Suppressor macrophage (primary cell): ENCODE data around the gene CYP2A7.
"Not testable (repeated sequence)": the region's sequence is repeated elsewhere in the genome, so short reads cannot be mapped to it uniquely, and the experiment has no call there.

Source experiments
- DNase-seq, 4 experiments: peaks; one replicate each; pipeline ENCODE4 v3.0.0-alpha.2; 2020 to 2022
- total RNA-seq, 17 experiments: gene quantifications; one replicate each; lab custom pipeline; 2026; ENCODE audit warnings: mixed read lengths in 6 of 17, inconsistent platforms in 3 of 17; lab: John Stamatoyannopoulos, UW

Gene CYP2A7
- total RNA-seq = 0 to 0.99 (median 0) reads per million in 17 experiments

- not testable (repeated sequence) for DNase-seq
Measured at GRCh38 chr19:40882062-40882461, at the start of gene CYP2A7. Gene CYP2A7, minus strand, starts transcription at chr19:40882231. Its CDS starts 21 bp downstream, at chr19:40882210.

DNA sequence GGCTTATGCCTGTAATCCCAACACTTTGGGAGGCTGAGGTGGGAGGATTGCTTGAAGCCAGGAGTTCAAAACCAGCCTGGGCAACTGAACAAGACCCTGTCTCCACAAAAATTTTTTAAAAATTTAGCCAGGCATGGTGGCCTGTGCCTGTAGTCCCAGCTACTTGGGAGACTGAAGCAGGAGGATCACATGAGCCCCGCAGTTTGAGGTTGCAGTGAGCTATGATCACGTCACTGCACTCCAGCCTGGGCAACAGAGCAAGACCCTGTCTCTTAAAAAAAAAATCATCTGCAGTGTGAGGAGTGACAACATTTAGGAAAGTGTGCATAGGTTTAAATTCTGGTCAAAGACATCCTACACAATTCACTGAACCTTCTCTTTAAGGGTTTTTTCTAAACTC is 48.8 kb upstream of the CYP2A7 start:
- DNase-seq = not testable (repeated sequence)

GRCh38 chr19:40929942-40930341 is 47.9 kb upstream of the CYP2A7 start:
- not testable (repeated sequence) for DNase-seq

GRCh38 chr19:40928850-40929249 is 46.8 kb upstream of the CYP2A7 start:
- DNase-seq = no peak

DNA sequence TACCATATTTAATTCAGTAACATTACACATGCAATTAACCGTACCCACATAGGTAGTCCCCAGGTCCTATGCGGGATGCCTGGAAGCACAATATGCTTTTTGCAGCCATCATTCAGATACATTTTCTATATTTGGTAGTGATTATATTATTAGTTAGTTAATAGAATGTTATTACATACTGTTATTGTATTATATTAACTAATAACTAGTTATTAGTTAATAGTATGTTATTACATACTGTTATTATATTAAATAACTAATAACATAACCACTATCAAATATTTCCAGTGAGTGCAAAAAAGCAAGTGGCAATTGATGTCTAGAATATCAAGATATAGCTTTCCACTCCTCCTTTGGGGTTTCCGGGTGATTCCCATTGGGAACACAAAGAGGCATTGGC is 45.5 kb upstream of the CYP2A7 start:
- DNase-seq = no peak

DNA sequence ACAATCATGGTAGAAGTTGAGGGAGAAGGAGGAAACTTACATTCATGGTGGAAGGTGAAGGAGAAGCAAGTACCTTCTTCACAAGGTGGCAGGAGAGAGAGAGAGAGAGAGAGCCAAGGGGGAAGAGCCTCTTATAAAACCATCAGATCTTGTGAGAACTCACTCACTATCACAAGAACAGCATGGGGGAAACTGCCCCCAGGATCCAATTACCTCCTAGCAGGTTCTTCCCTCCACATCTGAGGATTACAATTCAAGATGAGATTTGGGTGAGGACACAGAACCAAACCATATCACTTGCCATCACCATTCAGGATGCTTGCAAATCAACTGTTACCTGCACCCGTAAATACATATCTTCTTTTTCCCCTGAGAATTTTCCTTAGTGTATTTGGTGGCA is 44.2 kb upstream of the CYP2A7 start:
- not testable (repeated sequence) for DNase-seq

- DNase-seq = no peak
Measured at GRCh38 chr19:40923934-40924391, 41.9 kb upstream of the CYP2A7 start.

DNA sequence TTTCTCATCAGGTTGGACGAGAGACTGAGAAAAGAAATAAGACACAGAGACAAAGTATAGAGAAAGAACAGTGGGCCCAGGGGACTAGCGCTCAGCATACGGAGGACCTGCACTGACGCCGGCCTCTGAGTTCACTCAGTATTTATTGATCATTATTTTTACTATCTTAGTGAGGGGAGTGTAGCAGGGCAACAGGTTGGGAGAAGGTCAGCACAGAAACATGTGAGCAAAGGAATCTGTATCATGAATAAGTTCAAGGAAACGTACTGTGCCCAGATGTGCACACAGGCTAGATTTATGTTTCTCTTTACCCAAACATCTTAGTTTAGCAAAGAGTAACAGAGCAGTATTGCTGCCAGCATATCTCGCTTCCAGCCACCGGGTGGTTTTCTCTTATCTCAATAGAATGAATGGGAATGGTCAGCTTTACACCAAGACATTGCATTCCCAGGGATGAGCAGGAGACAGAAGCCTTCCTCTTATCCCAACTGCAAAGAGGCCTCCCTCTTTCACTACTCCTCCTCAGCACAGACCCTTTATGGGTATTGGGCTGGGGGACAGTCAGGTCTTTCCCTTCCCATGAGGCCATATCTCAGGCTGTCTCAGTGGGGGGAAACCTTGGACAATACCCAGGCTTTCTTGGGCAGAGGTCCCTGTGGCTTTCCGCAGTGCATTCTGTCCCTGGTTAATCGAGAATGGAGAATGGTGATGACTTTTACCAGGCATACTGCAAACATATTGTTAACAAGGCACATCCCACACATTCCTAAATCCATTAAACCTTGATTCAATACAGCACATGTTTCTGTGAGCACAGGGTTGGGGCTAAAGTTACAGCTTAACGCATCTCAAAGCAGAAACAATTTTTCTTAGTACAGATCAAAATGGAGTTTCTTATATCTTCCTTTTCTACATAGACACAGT is 40.5 kb upstream of the CYP2A7 start:
- not testable (repeated sequence) for DNase-seq

- no peak for DNase-seq
Measured at GRCh38 chr19:40921005-40921897, 39.2 kb upstream of the CYP2A7 start.

DNA sequence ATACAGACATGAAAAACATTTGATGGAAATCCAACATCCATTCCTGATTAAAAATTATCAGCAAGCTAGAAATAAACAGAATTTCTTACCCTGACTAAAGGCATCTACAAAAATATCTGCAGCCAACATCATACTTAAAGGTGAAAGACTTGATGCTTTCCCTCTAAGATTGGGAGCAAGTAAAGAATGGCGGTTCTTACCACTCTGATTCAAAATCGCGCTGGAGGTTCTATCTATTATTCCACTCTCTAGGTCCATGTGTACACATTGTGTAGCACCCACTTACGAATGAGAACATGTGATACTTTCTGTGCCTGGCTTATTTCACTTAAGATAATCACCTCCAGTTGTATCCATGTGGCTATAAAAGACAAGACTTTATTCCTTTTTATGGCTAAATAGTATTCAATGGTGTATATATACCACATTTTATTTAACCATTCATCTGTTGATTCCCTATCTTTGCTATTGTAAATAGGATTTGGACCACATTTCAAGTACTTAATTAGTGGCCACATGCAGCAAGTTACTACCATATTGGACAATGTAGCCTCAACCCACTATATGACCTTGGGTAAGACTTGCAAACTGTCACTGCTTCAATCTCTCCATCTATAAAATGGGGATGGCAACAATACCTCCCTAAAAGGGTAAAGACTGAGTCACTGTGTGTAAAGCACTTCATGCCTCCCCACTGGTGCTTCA is 38.4 kb upstream of the CYP2A7 start:
- no peak for DNase-seq

- not testable (repeated sequence) for DNase-seq
Measured at GRCh38 chr19:40919530-40920299, 37.7 kb upstream of the CYP2A7 start.

DNA sequence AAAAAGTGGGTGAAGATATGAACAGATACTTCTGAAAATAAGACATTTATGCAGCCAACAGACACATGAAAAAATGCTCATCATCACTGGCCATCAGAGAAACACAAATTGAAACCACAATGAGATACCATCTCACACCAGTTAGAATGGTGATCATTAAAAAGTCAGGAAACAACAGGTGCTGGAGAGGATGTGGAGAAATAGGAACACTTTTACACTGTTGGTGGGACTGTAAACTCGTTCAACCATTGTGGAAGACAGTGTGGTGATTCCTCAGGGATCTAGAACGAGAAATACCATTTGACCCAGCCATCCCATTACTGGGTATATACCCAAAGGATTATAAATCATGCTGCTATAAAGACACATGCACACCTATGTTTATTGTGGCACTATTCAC is 36.3 kb upstream of the CYP2A7 start:
- DNase-seq = not testable (repeated sequence)

DNA sequence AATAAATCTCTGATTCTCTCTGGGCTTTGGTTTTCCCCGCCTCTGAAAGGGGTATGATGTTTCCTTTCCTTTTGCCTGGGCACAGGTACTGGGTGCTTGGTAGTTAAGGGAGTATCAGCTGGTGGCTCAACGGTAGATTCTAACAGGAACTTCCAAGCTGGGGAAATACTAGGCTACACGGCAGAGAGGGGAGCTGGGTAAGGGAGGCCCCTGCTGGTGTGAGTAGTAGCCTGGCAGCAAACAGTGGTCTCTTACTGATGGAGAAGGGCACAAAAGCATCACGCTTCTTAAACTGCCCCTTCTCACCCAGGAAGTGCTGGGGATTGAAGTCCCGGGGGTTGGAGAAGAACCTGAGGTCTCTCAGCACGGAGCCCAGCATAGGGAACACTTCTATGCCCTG is 26.9 kb upstream of the CYP2A7 start:
- peak; percentile 33 to 70 (median 50) for DNase-seq

DNA sequence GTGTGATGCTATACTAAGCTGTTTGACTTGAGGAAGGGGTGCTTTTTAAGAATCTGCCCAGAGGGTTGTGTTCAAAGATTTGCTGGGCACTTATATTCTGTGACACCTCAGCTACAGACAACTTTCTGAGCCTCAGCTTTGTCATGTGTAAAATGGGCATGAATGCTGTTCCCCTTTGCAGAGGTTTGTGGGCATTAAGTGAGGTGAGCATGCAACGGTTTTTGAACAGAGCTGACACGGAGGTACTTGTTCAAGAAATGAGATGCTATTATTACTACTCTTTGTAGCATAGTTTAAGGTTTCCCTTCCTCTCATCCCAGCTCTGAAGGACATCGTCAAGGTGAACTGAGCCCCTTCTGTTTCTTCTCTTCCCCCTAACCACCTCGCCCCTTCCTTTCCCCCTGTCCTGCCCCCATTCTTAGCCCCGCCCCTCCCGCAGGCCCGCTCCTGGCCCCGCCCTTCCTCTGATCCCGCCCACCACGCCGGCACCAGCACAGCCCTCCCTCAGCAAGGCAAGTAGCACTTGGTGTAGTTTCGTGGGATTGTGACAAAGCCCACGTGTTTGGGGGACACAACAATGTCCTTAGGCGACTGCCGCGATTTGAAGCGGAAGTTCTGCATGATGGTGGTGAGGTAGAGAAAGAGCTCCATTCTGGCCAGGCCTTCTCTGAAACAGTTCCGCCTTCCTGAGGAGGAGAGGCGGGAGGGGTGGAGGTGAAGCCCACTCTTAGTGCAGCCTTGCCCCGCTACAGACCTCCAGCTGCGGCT is 26.1 kb upstream of the CYP2A7 start:
- DNase-seq = peak in 3 of 4 experiments; percentile 10 to 80 (median 63)

- no peak for DNase-seq
Measured at GRCh38 chr19:40906512-40906911, 24.5 kb upstream of the CYP2A7 start.

- not testable (repeated sequence) for DNase-seq
Measured at GRCh38 chr19:40904673-40905156, 22.7 kb upstream of the CYP2A7 start.

- DNase-seq = not testable (repeated sequence)
Measured at GRCh38 chr19:40901975-40902750, 20.1 kb upstream of the CYP2A7 start.

- DNase-seq = not testable (repeated sequence)
Measured at GRCh38 chr19:40900521-40900920, 18.5 kb upstream of the CYP2A7 start.

- DNase-seq = peak in 3 of 4 experiments; percentile 31 to 58 (median 54)
Measured at GRCh38 chr19:40899964-40900363, 17.9 kb upstream of the CYP2A7 start.
